HL-60 (cell line): ENCODE data around the gene PEAK3.
A peak's percentile ranks its signal among the peaks of the same experiment; 100 is the strongest.

ENCODE experiments used
- GABPA ChIP-seq: IDR thresholded peaks from 2 replicates; pipeline ENCODE4 v1.6.1; 2012; ENCODE audit warnings: low read depth
- POLR2AphosphoS5 ChIP-seq: IDR thresholded peaks from 2 replicates; pipeline ENCODE4 v1.6.1; 2012; ENCODE audit warnings: low read depth
- REST ChIP-seq: IDR thresholded peaks from 2 replicates; pipeline ENCODE4 v1.6.1; 2012; ENCODE audit warnings: low read depth; ENCODE audit not compliant: insufficient replicate concordance
- TF ChIP-seq, protein P1 (sequence below): IDR thresholded peaks from one replicate; pipeline ENCODE4 v1.5.1; 2011; ENCODE audit warnings: low read length, control low read depth, inconsistent platforms; ENCODE audit not compliant: insufficient read depth

GRCh38 chr19:2282062-2282861 lies at the start of gene PEAK3:
- TF ChIP-seq, protein P1, sequence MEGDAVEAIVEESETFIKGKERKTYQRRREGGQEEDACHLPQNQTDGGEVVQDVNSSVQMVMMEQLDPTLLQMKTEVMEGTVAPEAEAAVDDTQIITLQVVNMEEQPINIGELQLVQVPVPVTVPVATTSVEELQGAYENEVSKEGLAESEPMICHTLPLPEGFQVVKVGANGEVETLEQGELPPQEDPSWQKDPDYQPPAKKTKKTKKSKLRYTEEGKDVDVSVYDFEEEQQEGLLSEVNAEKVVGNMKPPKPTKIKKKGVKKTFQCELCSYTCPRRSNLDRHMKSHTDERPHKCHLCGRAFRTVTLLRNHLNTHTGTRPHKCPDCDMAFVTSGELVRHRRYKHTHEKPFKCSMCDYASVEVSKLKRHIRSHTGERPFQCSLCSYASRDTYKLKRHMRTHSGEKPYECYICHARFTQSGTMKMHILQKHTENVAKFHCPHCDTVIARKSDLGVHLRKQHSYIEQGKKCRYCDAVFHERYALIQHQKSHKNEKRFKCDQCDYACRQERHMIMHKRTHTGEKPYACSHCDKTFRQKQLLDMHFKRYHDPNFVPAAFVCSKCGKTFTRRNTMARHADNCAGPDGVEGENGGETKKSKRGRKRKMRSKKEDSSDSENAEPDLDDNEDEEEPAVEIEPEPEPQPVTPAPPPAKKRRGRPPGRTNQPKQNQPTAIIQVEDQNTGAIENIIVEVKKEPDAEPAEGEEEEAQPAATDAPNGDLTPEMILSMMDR, result no peak
- TF ChIP-seq POLR2AphosphoS5, result peak; percentile 63; the same call in 1 of the 2 replicates
- no peak for TF ChIP-seq REST
- TF ChIP-seq GABPA, result 0 out of 2 replicates have a peak, but pooled peaks have one; percentile 7
